ENCODE results near the gene CACHD1. TPM values are rescaled to one million over a fixed set of nuclear protein-coding genes. Genes with fewer than 3 reads are reported as not detected.

Gene CACHD1
- total and polyA plus RNA-seq, 4 donors = 4.7 to 49.6 (median 12.5) TPM

GRCh38 chr1:64623750-64624191, 153.8 kb downstream of the CACHD1 start:
- H3K9me3 ChIP-seq (ENCODE audit: control insufficient read depth in 4 of 4, insufficient read depth in 3 of 4, low read length in 3 of 4) = no peaks in the 10 kb centered on the region
- WGBS, 2 donors = 39 to 61% methylated on average over 4 of the region's 4 CpGs
- DNase-seq (peak in 1 of 3 donors; percentile 13), ATAC-seq (ENCODE audit: insufficient read depth, low FRiP score) (no peak)
- H3K27me3 ChIP-seq (ENCODE audit: control insufficient read depth in 3 of 3, insufficient read depth in 3 of 3, low read length in 2 of 3) = no peaks in the 10 kb centered on the region
- peaks cover 0 to 19% (median 6%) of the 10 kb centered on the region in 5 donors for H3K4me1 ChIP-seq (ENCODE audit: control insufficient read depth in 5 of 5, insufficient read depth in 5 of 5, low read length in 5 of 5)
- H3K36me3 ChIP-seq (ENCODE audit: control insufficient read depth in 4 of 4, insufficient read depth in 4 of 4, low read length in 4 of 4) = no peaks in the 10 kb centered on the region
- no peak overlapping the region for H3K9ac ChIP-seq (ENCODE audit: insufficient read depth in 1 of 2, low read length in 2 of 2)
- TF ChIP-seq CTCF (IDR thresholded peaks at IDR 0.05; ENCODE audit: control extremely low read depth, extremely low read depth) = no peak
- no peak overlapping the region for H3K27ac ChIP-seq (ENCODE audit: low read depth in 1 of 2, low read length in 1 of 2)
- no peak overlapping the region for H3K4me3 ChIP-seq

GRCh38 chr1:64624218-64624713, 154.3 kb downstream of the CACHD1 start:
- Histone ChIP-seq H3K9ac (ENCODE audit: insufficient read depth in 1 of 2, low read length in 2 of 2) (no peak overlapping the region), H3K9me3 (ENCODE audit: control insufficient read depth in 4 of 4, insufficient read depth in 3 of 4, low read length in 3 of 4) (no peaks in the 10 kb centered on the region), H3K27ac (ENCODE audit: low read depth in 1 of 2, low read length in 1 of 2) (no peak overlapping the region), H3K36me3 (ENCODE audit: control insufficient read depth in 4 of 4, insufficient read depth in 4 of 4, low read length in 4 of 4) (no peaks in the 10 kb centered on the region), H3K4me3 (no peak overlapping the region), H3K27me3 (ENCODE audit: control insufficient read depth in 3 of 3, insufficient read depth in 3 of 3, low read length in 2 of 3) (no peaks in the 10 kb centered on the region), H3K4me1 (ENCODE audit: control insufficient read depth in 5 of 5, insufficient read depth in 5 of 5, low read length in 5 of 5) (peaks cover 0 to 19% (median 6%) of the 10 kb centered on the region in 5 donors)
- WGBS, 2 donors = 35 to 55% methylated on average over 1 of the region's 1 CpG
- TF ChIP-seq CTCF (IDR thresholded peaks at IDR 0.05; ENCODE audit: control extremely low read depth, extremely low read depth) = no peak
- ATAC-seq (ENCODE audit: insufficient read depth, low FRiP score) = no peak
- DNase-seq = peak in 1 of 3 donors; percentile 50

GRCh38 chr1:64624808-64625207, 154.9 kb downstream of the CACHD1 start:
- peak; percentile 37 to 94 (median 89) for DNase-seq
- no peak for ATAC-seq (ENCODE audit: insufficient read depth, low FRiP score)

More at GRCh38 chr1:64624808-64625207, 154.9 kb downstream of the CACHD1 start:
- H3K27ac ChIP-seq (ENCODE audit: low read depth in 1 of 2, low read length in 1 of 2) = no peak overlapping the region
- H3K4me1 ChIP-seq (ENCODE audit: control insufficient read depth in 5 of 5, insufficient read depth in 5 of 5, low read length in 5 of 5) = peaks cover 0 to 19% (median 6%) of the 10 kb centered on the region in 5 donors
- H3K4me3 ChIP-seq = no peak overlapping the region
- no peaks in the 10 kb centered on the region for H3K9me3 ChIP-seq (ENCODE audit: control insufficient read depth in 4 of 4, insufficient read depth in 3 of 4, low read length in 3 of 4)
- WGBS, 2 donors = 51 to 68% methylated on average over 2 of the region's 2 CpGs
- no peak overlapping the region for H3K9ac ChIP-seq (ENCODE audit: insufficient read depth in 1 of 2, low read length in 2 of 2)
- no peaks in the 10 kb centered on the region for H3K27me3 ChIP-seq (ENCODE audit: control insufficient read depth in 3 of 3, insufficient read depth in 3 of 3, low read length in 2 of 3)
- no peak for TF ChIP-seq CTCF (IDR thresholded peaks at IDR 0.05; ENCODE audit: control extremely low read depth, extremely low read depth)
- no peaks in the 10 kb centered on the region for H3K36me3 ChIP-seq (ENCODE audit: control insufficient read depth in 4 of 4, insufficient read depth in 4 of 4, low read length in 4 of 4)

Data from lung (tissue), 12 donors.